Measurements from ENCODE around the gene ANGPTL5.
A peak's percentile ranks its signal among the peaks of the same experiment; 100 is the strongest.

The ANGPTL5 gene

GRCh38 chr11:101867951-101868350 lies 48.4 kb downstream of the ANGPTL5 start:
- H3K27me3 ChIP-seq (ENCODE audit: insufficient read depth, low read depth, severe bottlenecking): no peaks in the 10 kb centered on the region
- no peak for TF ChIP-seq CTCF (IDR thresholded peaks at IDR 0.05; ENCODE audit: low read depth, low read length)
- H3K36me3 ChIP-seq: no peaks in the 10 kb centered on the region
- H3K27ac ChIP-seq: no peak overlapping the region
- H3K9me3 ChIP-seq (ENCODE audit: severe bottlenecking): peaks cover 5% of the 10 kb centered on the region
- no peak for DNase-seq
- no peak overlapping the region for H3K4me3 ChIP-seq (ENCODE audit: low read depth, low read length)

- Histone ChIP-seq H3K27me3 (ENCODE audit: insufficient read depth, low read depth, severe bottlenecking) (no peaks in the 10 kb centered on the region), H3K27ac (no peak overlapping the region), H3K4me3 (ENCODE audit: low read depth, low read length) (no peak overlapping the region), H3K9me3 (ENCODE audit: severe bottlenecking) (peaks cover 5% of the 10 kb centered on the region), H3K36me3 (no peaks in the 10 kb centered on the region)
- no peak for TF ChIP-seq CTCF (IDR thresholded peaks at IDR 0.05; ENCODE audit: low read depth, low read length)
- no peak for DNase-seq
Observed at GRCh38 chr11:101866619-101867491, 49.5 kb downstream of the ANGPTL5 start.

GRCh38 chr11:101864098-101864497 lies 52.2 kb downstream of the ANGPTL5 start:
- no peaks in the 10 kb centered on the region for H3K27me3 ChIP-seq (ENCODE audit: insufficient read depth, low read depth, severe bottlenecking)
- no peak overlapping the region for H3K4me3 ChIP-seq (ENCODE audit: low read depth, low read length)
- peaks cover 5% of the 10 kb centered on the region for H3K9me3 ChIP-seq (ENCODE audit: severe bottlenecking)
- DNase-seq: no peak
- TF ChIP-seq CTCF (IDR thresholded peaks at IDR 0.05; ENCODE audit: low read depth, low read length): no peak
- H3K27ac ChIP-seq: no peak overlapping the region
- H3K36me3 ChIP-seq: no peaks in the 10 kb centered on the region

GRCh38 chr11:101863361-101863760 lies 53.0 kb downstream of the ANGPTL5 start:
- H3K9me3 ChIP-seq (ENCODE audit: severe bottlenecking): peaks cover 5% of the 10 kb centered on the region
- no peak overlapping the region for H3K27ac ChIP-seq
- H3K36me3 ChIP-seq: no peaks in the 10 kb centered on the region
- DNase-seq: no peak
- H3K4me3 ChIP-seq (ENCODE audit: low read depth, low read length): no peak overlapping the region
- no peak for TF ChIP-seq CTCF (IDR thresholded peaks at IDR 0.05; ENCODE audit: low read depth, low read length)
- no peaks in the 10 kb centered on the region for H3K27me3 ChIP-seq (ENCODE audit: insufficient read depth, low read depth, severe bottlenecking)

- peak; percentile 54 for TF ChIP-seq CTCF (IDR thresholded peaks at IDR 0.05; ENCODE audit: low read depth, low read length)
- Histone ChIP-seq H3K36me3 (no peaks in the 10 kb centered on the region), H3K4me3 (ENCODE audit: low read depth, low read length) (no peak overlapping the region)
Observed at GRCh38 chr11:101862391-101863233, 53.7 kb downstream of the ANGPTL5 start.

More at GRCh38 chr11:101862391-101863233, 53.7 kb downstream of the ANGPTL5 start:
- Histone ChIP-seq H3K27me3 (ENCODE audit: insufficient read depth, low read depth, severe bottlenecking) (no peaks in the 10 kb centered on the region), H3K27ac (no peak overlapping the region), H3K9me3 (ENCODE audit: severe bottlenecking) (peaks cover 5% of the 10 kb centered on the region)
- peak; percentile 33 for DNase-seq
